GM18502 (cell line): ENCODE data around the gene CNTRL.
"Not testable (repeated sequence)": the region's sequence is repeated elsewhere in the genome, so short reads cannot be mapped to it uniquely, and the experiment has no call there.

Experiments
- ATAC-seq: cut with Tn5 transposase; IDR thresholded peaks from one replicate; pipeline ENCODE4 v1.9.1; 2021; ENCODE audit warnings: mild to moderate bottlenecking; ENCODE audit not compliant: unreplicated experiment, poor library complexity

Gene CNTRL

GRCh38 chr9:121125590-121125989, 50.8 kb downstream of the CNTRL start:
- no peak for ATAC-seq

DNA sequence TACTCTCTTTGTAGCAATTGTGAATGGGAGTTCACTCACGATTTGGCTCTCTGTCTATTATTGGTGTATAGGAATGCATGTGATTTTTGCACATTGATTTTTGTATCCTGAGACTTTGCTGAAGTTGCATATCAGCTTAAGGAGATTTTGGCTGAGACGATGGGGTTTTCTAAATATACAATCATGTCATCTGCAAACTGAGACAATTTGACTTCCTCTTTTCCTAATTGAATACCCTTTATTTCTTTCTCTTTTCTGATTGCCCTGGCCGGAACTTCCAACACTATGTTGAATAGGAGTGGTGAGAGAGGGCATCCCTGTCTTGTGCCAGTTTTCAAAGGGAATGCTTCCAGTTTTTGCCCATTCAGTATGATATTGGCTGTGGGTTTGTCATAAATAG, 54.6 kb downstream of the CNTRL start:
- not testable (repeated sequence) for ATAC-seq

DNA sequence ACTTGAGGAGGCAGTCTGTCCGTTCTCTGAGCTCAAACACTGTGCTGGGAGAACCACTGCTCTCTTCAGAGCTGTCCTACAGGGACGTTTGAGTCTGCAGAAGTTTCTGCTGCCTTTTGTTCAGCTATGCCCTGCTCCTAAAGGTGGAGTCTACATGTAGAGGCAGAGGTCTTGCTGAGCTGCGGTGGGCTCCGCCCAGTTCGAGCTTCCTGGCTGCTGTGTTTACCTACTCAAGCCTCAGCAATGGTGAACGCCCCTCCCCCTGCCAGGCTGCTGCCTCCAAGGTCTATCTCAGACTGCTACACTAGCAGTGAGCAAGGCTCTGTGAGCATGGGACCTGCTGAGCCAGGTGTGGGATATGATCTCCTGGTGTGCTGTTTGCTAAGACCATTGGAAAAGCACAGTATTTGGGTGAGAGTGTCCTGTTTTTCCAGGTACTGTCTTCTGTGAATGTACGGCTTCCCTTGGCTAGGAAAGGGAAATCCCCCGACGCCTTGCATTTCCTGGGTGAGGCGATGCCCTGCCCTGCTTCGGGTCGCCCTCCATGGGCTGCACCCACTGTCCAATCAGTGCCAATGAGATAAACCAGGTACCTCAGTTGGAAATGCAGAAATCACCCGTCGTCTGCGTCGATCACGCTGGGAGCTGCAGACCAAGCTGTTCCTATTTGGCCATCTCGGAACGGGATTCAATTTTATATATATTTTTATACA, 58.5 kb downstream of the CNTRL start:
- ATAC-seq = no peak

- no peak for ATAC-seq
Observed at GRCh38 chr9:121135642-121136041, 60.9 kb downstream of the CNTRL start.

GRCh38 chr9:121138561-121138960, 63.8 kb downstream of the CNTRL start:
- no peak for ATAC-seq

DNA sequence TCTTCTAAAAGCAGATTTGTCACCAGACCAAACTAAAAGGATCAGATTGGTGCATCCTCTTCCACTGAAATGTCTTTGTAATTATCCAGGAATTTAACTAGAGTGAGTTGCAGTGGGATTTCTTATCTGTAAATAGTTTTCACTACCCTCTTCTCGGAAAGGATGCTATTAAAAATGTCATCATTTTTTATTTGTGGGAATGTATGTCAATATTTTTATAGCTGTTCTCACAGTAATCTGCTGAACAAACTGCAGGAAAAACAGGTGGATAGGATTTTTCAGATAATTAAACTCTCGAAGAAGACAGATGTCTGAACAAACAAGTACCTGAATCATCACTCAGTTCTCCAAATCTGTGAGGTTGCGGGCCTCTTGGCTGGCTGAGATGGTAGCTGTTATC, 64.2 kb downstream of the CNTRL start:
- ATAC-seq = no peak

DNA sequence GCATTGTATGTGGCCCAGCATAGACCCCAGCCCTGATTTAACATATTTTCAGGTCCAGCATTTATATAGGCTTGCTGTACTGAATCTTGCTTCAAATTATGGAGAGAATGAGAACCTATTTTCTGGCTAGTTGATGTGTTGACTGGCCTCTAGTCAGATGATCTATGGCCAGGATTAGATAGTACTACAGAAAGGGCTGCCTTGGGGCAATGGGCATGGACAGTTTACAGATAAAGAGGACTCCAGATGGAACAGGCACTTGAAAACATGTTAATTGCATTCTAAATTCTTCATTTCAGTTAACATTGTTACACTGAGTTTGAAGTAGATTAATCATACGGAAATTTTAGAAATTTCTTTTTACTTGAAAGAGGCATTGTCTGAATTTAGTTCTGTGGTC, 65.4 kb downstream of the CNTRL start:
- ATAC-seq = no peak

GRCh38 chr9:121141306-121141705, 66.6 kb downstream of the CNTRL start:
- ATAC-seq = no peak

GRCh38 chr9:121141706-121142105, 67.0 kb downstream of the CNTRL start:
- no peak for ATAC-seq

DNA sequence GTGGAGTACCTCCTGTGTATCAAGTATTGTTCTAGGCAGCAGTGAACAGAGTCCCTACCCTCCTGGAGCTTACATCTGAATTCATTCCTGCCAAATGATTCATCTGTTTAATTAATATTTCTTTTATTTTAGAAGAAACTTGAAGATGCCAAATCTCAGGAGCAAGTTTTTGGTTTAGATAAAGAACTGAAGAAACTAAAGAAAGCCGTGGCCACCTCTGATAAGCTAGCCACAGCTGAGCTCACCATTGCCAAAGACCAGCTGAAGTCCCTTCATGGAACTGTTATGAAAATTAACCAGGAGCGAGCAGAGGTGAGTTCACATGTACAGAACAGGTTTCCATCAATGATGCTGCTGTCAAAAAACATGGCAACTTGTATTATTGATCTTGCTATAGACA, 69.0 kb downstream of the CNTRL start:
- ATAC-seq = no peak

GRCh38 chr9:121144482-121144881, 69.7 kb downstream of the CNTRL start:
- no peak for ATAC-seq

GRCh38 chr9:121150188-121150587, 75.4 kb downstream of the CNTRL start:
- ATAC-seq = no peak

GRCh38 chr9:121153642-121154041, 78.9 kb downstream of the CNTRL start:
- ATAC-seq = no peak

DNA sequence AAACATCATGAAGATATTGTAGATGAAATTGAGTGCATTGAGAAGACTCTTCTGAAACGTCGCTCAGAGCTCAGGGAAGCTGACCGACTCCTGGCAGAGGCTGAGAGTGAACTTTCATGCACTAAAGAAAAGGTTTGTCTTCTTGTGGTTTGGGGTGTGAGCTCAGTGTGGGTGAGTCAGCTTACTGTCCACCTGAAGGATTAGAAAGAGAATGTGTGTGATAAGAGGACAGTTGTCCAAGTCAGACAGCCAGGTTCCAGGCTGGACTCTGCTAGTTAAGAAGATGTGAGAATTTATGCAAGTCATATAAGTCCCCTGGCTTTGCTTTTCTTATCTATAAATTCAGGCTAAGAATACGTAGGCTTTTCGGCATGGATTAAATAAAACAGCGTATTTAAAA, 80.0 kb downstream of the CNTRL start:
- no peak for ATAC-seq

DNA sequence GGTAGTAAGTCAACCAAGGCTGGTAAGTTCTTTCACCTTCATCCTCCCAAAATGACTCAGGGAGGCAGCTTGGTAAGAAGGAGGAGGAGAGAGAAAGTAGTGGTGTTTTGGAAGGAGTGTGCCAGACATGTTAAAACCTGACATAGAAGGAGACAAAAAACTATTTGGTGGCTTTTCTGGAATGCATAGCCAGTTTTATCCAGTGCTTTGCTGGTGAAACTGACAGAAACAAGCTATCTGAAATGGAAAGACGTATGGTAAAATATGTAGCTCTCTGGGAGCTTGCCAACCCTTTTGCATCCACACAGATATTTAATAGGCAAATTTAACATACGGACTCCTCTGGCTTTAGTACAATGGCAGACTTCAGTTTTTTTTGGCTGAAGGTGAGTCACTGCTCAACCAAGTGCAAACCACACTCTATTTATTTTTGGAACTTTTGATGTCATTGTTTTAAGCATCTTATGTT, 81.5 kb downstream of the CNTRL start:
- peak; percentile 89 for ATAC-seq

GRCh38 chr9:121157939-121158338, 83.2 kb downstream of the CNTRL start:
- no peak for ATAC-seq

DNA sequence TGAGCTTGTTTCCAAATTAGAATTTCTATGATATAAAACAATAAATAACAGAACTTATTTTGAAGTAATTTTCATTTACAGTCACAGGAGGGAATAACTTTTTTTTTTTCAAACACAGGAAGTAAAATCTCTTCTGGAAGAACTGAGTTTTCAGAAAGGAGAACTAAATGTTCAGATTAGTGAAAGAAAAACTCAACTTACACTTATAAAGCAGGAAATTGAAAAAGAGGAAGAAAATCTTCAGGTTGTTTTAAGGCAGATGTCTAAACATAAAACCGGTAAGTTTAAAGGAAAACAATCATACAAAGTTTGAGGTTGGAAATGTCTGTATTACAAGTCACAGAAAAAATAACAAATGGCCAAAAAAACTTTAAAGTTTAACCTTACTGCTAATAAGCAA, 85.3 kb downstream of the CNTRL start:
- no peak for ATAC-seq

DNA sequence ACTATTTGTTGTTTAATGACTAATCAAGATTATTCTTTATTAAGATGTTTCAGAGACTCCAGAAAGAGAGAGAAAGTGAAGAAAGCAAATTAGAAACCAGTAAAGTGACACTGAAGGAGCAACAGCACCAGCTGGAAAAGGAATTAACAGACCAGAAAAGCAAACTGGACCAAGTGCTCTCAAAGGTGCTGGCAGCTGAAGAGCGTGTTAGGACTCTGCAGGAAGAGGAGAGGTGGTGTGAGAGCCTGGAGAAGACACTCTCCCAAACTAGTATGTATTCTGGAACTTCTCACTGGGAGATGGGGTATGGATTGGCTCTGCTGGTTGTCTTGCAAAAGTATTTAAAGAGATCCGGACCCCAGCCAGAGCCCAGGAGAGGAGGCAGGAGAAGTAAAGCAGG, 93.3 kb downstream of the CNTRL start:
- ATAC-seq = no peak

GRCh38 chr9:121169094-121169601, 94.4 kb downstream of the CNTRL start:
- ATAC-seq = no peak

DNA sequence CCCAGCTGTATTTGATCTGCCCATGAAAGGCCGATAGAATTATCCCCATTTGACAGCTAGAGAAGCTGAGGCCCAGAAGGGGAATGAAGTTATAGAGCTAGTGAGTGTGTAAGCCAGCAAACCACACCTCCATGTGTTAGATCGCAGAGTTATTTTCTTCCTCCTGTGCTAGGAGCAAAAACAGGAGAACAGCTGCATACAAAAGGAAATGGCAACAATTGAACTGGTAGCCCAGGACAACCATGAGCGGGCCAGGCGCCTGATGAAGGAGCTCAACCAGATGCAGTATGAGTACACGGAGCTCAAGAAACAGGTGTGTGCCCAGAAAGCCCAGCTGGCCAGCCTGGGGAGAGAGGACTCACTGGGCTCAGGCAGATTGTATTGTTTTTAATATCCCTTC, 96.5 kb downstream of the CNTRL start:
- no peak for ATAC-seq

- ATAC-seq = no peak
Observed at GRCh38 chr9:121172726-121173487, 98.2 kb downstream of the CNTRL start.

DNA sequence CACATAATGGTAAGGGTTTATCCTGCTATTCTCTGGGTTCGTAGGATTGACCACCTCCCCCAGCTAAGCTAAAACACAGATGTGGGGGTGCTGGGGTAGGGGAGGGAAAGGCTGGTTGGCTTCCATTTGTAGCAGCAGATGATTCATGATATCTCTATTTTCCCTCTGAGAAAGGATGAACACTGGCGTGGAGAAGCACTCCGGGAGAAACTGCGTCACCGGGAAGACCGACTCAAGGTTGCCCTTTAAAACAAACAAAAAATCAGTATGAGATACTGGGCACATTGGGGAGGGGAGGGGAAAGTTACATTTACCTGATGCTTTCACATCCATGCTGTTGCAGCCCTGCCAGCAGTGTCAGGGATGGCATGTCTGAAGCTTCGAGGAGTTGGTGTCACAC, 98.7 kb downstream of the CNTRL start:
- ATAC-seq = no peak
